Neural crest cell (in vitro differentiated cells): ENCODE measurements around the gene MEF2D. TPM values are rescaled to one million over a fixed set of nuclear protein-coding genes. Genes with fewer than 3 reads are reported as not detected.

Experiments used
- DNase-seq: peaks from one replicate; pipeline ENCODE4 v3.0.0; 2021; ENCODE audit warnings: low read depth, mixed read lengths, low spot score
- H3K27ac Mint-ChIP-seq: one replicate; pipeline ENCODE4 v1.8.0; 2021; ENCODE audit warnings: mild to moderate bottlenecking, mixed read lengths; ENCODE audit not compliant: unreplicated experiment
- H3K27me3 Mint-ChIP-seq: 2 replicates; pipeline ENCODE4 v1.8.0; 2021; ENCODE audit warnings: low read depth, mild to moderate bottlenecking, mixed read lengths
- H3K36me3 Mint-ChIP-seq: 2 replicates; pipeline ENCODE4 v1.8.0; 2021; ENCODE audit warnings: low read depth, mild to moderate bottlenecking, mixed read lengths
- H3K4me1 Mint-ChIP-seq: 2 replicates; pipeline ENCODE4 v1.8.0; 2021; ENCODE audit warnings: mixed read lengths
- H3K4me3 Mint-ChIP-seq: one replicate; pipeline ENCODE4 v1.8.0; 2021; ENCODE audit warnings: mild to moderate bottlenecking, mixed read lengths
- H3K9me3 Mint-ChIP-seq: 2 replicates; pipeline ENCODE4 v1.8.0; 2021; ENCODE audit warnings: mixed read lengths
- total RNA-seq: library from RNA; stranded (reverse); gene quantifications from 2 replicates; pipeline ENCODE4 v1.2.1, GENCODE V29; 2021
- TF ChIP-seq, protein P1 (sequence below): fragments of 200-600 bp; sonication (generic); conservative IDR thresholded peaks from 2 replicates; pipeline ENCODE4 v1.5.0; 2021; ENCODE audit warnings: antibody characterized with exemption, mild to moderate bottlenecking

MEF2D gene
- total RNA-seq, 1 donor from 2014 or later = 17.3 TPM

DNA sequence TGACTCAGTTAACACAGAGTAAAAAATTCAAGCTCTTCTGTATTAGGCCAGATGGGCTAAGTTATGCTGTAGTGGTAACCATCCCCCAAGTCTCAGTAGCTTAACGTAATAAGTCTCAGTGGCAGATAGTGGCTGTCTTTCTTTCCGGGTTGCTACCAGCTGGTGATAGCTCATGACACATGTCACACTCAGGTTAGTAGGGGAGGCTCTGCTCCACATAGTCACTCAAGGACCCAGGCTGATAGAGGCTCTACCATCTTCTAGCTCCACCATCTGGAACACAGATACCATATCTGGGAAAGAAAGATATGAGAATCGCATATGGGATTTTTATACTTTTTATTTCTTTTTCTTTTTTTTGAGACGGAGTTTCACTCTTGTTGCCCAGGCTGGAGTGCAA lies 16.2 kb upstream of the MEF2D start:
- Mint-ChIP-seq H3K27me3 (peaks cover 6% of the 10 kb centered on the region), H3K27ac (no peak overlapping the region), H3K4me3 (no peak overlapping the region), H3K36me3 (no peaks in the 10 kb centered on the region), H3K9me3 (no peaks in the 10 kb centered on the region), H3K4me1 (no peaks in the 10 kb centered on the region)
- no peak for DNase-seq
- TF ChIP-seq, protein P1, sequence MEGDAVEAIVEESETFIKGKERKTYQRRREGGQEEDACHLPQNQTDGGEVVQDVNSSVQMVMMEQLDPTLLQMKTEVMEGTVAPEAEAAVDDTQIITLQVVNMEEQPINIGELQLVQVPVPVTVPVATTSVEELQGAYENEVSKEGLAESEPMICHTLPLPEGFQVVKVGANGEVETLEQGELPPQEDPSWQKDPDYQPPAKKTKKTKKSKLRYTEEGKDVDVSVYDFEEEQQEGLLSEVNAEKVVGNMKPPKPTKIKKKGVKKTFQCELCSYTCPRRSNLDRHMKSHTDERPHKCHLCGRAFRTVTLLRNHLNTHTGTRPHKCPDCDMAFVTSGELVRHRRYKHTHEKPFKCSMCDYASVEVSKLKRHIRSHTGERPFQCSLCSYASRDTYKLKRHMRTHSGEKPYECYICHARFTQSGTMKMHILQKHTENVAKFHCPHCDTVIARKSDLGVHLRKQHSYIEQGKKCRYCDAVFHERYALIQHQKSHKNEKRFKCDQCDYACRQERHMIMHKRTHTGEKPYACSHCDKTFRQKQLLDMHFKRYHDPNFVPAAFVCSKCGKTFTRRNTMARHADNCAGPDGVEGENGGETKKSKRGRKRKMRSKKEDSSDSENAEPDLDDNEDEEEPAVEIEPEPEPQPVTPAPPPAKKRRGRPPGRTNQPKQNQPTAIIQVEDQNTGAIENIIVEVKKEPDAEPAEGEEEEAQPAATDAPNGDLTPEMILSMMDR = no peak

DNA sequence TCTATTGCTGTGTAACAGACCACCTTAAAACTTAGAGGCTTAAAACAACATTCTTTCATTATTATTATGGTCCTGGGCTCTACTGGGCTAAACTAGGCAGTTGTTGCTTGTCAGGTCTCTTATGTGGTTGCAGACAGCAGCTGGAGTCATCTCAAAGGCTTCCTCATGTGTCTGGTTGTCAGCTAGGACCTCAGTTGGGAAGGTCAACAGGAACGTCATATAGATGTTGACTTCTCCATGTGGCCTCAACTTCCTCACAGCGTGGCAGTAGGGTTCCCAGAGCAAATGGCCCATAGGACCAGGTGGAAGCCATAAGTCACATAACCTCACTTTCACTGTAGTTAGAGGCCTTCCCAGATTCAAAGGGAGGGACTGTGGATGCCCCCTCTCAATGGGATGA lies 15.4 kb upstream of the MEF2D start:
- Mint-ChIP-seq H3K4me3 (no peak overlapping the region), H3K36me3 (no peaks in the 10 kb centered on the region), H3K27ac (no peak overlapping the region), H3K4me1 (no peaks in the 10 kb centered on the region), H3K27me3 (peaks cover 8% of the 10 kb centered on the region), H3K9me3 (no peaks in the 10 kb centered on the region)
- no peak for DNase-seq
- TF ChIP-seq, protein P1 = no peak

- TF ChIP-seq, protein P1 = no peak
- H3K9me3 Mint-ChIP-seq = no peaks in the 10 kb centered on the region
- peaks cover 8% of the 10 kb centered on the region for H3K27me3 Mint-ChIP-seq
- no peak for DNase-seq
- H3K4me3 Mint-ChIP-seq = no peak overlapping the region
- no peaks in the 10 kb centered on the region for H3K4me1 Mint-ChIP-seq
- H3K36me3 Mint-ChIP-seq = no peaks in the 10 kb centered on the region
- no peak overlapping the region for H3K27ac Mint-ChIP-seq
Measured at GRCh38 chr1:156513185-156513584, 12.6 kb upstream of the MEF2D start.

DNA sequence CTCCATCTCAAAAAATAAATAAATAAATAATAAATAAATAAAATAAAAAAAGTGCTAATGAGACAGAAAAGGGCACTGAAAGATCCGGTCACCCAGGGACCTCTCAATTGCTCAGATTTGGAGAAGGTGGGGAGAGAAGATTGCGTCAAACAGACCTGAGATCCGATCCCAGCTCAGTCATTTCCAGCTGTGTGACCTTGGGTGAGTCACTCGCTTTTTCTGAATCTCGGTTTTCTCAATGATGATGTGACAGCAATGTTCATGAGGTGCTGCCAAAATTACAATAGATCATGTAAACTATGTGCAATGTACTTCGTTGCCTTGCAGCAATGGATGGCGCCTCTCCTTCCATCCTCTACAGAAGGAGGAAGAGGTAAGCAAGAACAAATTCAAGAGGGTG lies 11.1 kb upstream of the MEF2D start:
- H3K4me1 Mint-ChIP-seq = no peaks in the 10 kb centered on the region
- DNase-seq = no peak

DNA sequence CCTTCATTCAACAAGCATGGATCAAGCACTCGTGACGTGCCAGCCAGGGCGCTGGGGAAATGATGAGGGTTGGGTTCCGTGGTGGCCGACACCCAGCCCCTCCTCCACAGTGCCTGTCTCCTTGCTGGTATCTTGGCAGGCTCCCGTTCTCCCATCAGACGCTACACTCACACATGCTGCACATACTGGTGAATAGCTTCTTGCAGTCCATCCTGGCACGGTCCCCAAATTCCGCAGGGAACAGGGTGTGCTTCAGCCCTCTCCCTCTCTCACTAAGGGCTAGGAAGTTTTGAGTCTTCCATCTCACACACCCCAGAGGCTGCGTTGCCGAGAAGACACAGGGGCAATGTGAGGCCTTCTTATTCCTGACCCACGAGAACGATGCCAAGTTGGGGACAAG lies 10.1 kb upstream of the MEF2D start:
- Mint-ChIP-seq H3K9me3 (no peaks in the 10 kb centered on the region), H3K27ac (no peak overlapping the region), H3K4me3 (no peak overlapping the region), H3K4me1 (peaks cover 5% of the 10 kb centered on the region), H3K36me3 (no peaks in the 10 kb centered on the region), H3K27me3 (peaks cover 8% of the 10 kb centered on the region)
- DNase-seq = no peak
- TF ChIP-seq, protein P1 = no peak

More for the DNA sequence above, 11.1 kb upstream of the MEF2D start:
- Mint-ChIP-seq H3K36me3 (no peaks in the 10 kb centered on the region), H3K9me3 (no peaks in the 10 kb centered on the region), H3K4me3 (no peak overlapping the region), H3K27ac (no peak overlapping the region), H3K27me3 (peaks cover 8% of the 10 kb centered on the region)
- TF ChIP-seq, protein P1 = no peak
